H1 (cell line): Measurements from ENCODE around the gene TCERG1. TPM values are rescaled to one million over a fixed set of nuclear protein-coding genes. Genes with fewer than 3 reads are reported as not detected.

Experiments
- CTBP2 ChIP-seq: IDR thresholded peaks from 2 replicates; pipeline ENCODE4 v1.7.0; 2011; ENCODE audit warnings: borderline replicate concordance, mild to moderate bottlenecking, moderate library complexity, mixed read lengths, low read length; ENCODE audit not compliant: insufficient read depth, insufficient read length
- GTF2F1 ChIP-seq: IDR thresholded peaks from 2 replicates; pipeline ENCODE4 v1.6.1; 2012; ENCODE audit warnings: low read depth, low read length, improper control_type of control experiment, borderline replicate concordance
- SIX5 ChIP-seq: IDR thresholded peaks from 2 replicates; pipeline ENCODE4 v1.6.1; 2011; ENCODE audit warnings: mild to moderate bottlenecking, low read depth, low read length
- polyA plus RNA-seq, 7 experiments: library from polyadenylated mRNA; depleted of rRNA in 3 of 7; stranded (reverse) in 5 of 7; unstranded in 2 of 7; fragments of >200 nt in 5 of 7; fragments of 200-250 nt in 2 of 7; gene quantifications; 1 replicate in 5 of 7; 2 replicates in 1 of 7; 4 replicates in 1 of 7; pipeline versions ENCODE4 v1.2.1 to v1.2.3, GENCODE V29; 2011 to 2013; ENCODE audit warnings: missing spikeins in 2 of 7, mixed read lengths in 2 of 7
- total RNA-seq: library from RNA; stranded (reverse); fragmentation: NEBNext Ultra II Directional; extraction: Animal tissue kit (Norgen Biotek cat#: 25700); gene quantifications from 2 replicates; pipeline ENCODE4 v1.2.1, GENCODE V29; 2021

The TCERG1 gene
- total and polyA plus RNA-seq, 2 of the 8 experiments (the other 6 are each of a cell fraction or from before 2014, with no cell fraction given), result 105 to 122 TPM

- no peak for TF ChIP-seq CTBP2
- TF ChIP-seq SIX5, result no peak
- no peak for TF ChIP-seq GTF2F1
- TF ChIP-seq, all 59 proteins: peak for 0
These were observed 97.1 kb downstream of the TCERG1 start (continued) for GRCh38 chr5:146544232-146544631.
